ENCODE data around the gene ZBTB7C. TPM values are rescaled to one million over a fixed set of nuclear protein-coding genes. Genes with fewer than 3 reads are reported as not detected.

Gene ZBTB7C
- total and polyA plus RNA-seq, 2 experiments from 2014 or later = 2.3 to 5.5 TPM

- no peaks in the 10 kb centered on the region for H3K4me1 ChIP-seq (ENCODE audit: low read depth)
- peak in 1 of 2 donors; percentile 89 for DNase-seq (ENCODE audit: low read depth in 1 of 2, low spot score in 1 of 2)
- H3K36me3 ChIP-seq = no peaks in the 10 kb centered on the region
- no peak for TF ChIP-seq CTCF (IDR thresholded peaks at IDR 0.05; ENCODE audit: low read depth, low read length)
- no peaks in the 10 kb centered on the region for H3K9me3 ChIP-seq (ENCODE audit: low read depth)
- no peaks in the 10 kb centered on the region for H3K27me3 ChIP-seq
- H3K4me3 ChIP-seq = no peak overlapping the region
- no peak overlapping the region for H3K27ac ChIP-seq
Observed at GRCh38 chr18:48238206-48238605, 171.0 kb downstream of the ZBTB7C start.

- H3K9me3 ChIP-seq (ENCODE audit: low read depth) = no peaks in the 10 kb centered on the region
- H3K4me1 ChIP-seq (ENCODE audit: low read depth) = no peaks in the 10 kb centered on the region
- DNase-seq (ENCODE audit: low read depth in 1 of 2, low spot score in 1 of 2) = peak in 1 of 2 donors; percentile 32
- H3K36me3 ChIP-seq = no peaks in the 10 kb centered on the region
- no peak overlapping the region for H3K27ac ChIP-seq
- no peak overlapping the region for H3K4me3 ChIP-seq
- no peak for TF ChIP-seq CTCF (IDR thresholded peaks at IDR 0.05; ENCODE audit: low read depth, low read length)
- H3K27me3 ChIP-seq = no peaks in the 10 kb centered on the region
Observed at GRCh38 chr18:48236822-48237221, 172.4 kb downstream of the ZBTB7C start.

GRCh38 chr18:48230467-48231113 is 178.6 kb downstream of the ZBTB7C start:
- H3K4me3 ChIP-seq = no peak overlapping the region
- H3K9me3 ChIP-seq (ENCODE audit: low read depth) = no peaks in the 10 kb centered on the region
- H3K27me3 ChIP-seq = no peaks in the 10 kb centered on the region
- no peaks in the 10 kb centered on the region for H3K36me3 ChIP-seq
- no peak overlapping the region for H3K27ac ChIP-seq
- H3K4me1 ChIP-seq (ENCODE audit: low read depth) = no peaks in the 10 kb centered on the region
- TF ChIP-seq CTCF (IDR thresholded peaks at IDR 0.05; ENCODE audit: low read depth, low read length) = peak; percentile 68
- peak; percentile 74 to 81 for DNase-seq (ENCODE audit: low read depth in 1 of 2, low spot score in 1 of 2)

- H3K4me1 ChIP-seq (ENCODE audit: low read depth) = no peaks in the 10 kb centered on the region
- no peaks in the 10 kb centered on the region for H3K9me3 ChIP-seq (ENCODE audit: low read depth)
- no peaks in the 10 kb centered on the region for H3K36me3 ChIP-seq
- TF ChIP-seq CTCF (IDR thresholded peaks at IDR 0.05; ENCODE audit: low read depth, low read length) = no peak
- peak in 1 of 2 donors; percentile 11 for DNase-seq (ENCODE audit: low read depth in 1 of 2, low spot score in 1 of 2)
- H3K4me3 ChIP-seq = no peak overlapping the region
- no peak overlapping the region for H3K27ac ChIP-seq
- no peaks in the 10 kb centered on the region for H3K27me3 ChIP-seq
Observed at GRCh38 chr18:48229552-48229981, 179.6 kb downstream of the ZBTB7C start.

GRCh38 chr18:48228841-48229240 is 180.3 kb downstream of the ZBTB7C start:
- no peaks in the 10 kb centered on the region for H3K9me3 ChIP-seq (ENCODE audit: low read depth)
- peak in 1 of 2 donors; percentile 43 for DNase-seq (ENCODE audit: low read depth in 1 of 2, low spot score in 1 of 2)
- H3K4me3 ChIP-seq = no peak overlapping the region

More at GRCh38 chr18:48228841-48229240, 180.3 kb downstream of the ZBTB7C start:
- Histone ChIP-seq H3K27ac (no peak overlapping the region), H3K4me1 (ENCODE audit: low read depth) (no peaks in the 10 kb centered on the region), H3K27me3 (no peaks in the 10 kb centered on the region), H3K36me3 (no peaks in the 10 kb centered on the region)
- no peak for TF ChIP-seq CTCF (IDR thresholded peaks at IDR 0.05; ENCODE audit: low read depth, low read length)

Data from cardiac muscle cell (in vitro differentiated cells and primary cell).